ENCODE results near the gene SLC43A3. TPM values are rescaled to one million over a fixed set of nuclear protein-coding genes. Genes with fewer than 3 reads are reported as not detected.

The SLC43A3 gene
- total RNA-seq, 2 experiments from 2014 or later = 41.3 to 62.1 TPM

DNA sequence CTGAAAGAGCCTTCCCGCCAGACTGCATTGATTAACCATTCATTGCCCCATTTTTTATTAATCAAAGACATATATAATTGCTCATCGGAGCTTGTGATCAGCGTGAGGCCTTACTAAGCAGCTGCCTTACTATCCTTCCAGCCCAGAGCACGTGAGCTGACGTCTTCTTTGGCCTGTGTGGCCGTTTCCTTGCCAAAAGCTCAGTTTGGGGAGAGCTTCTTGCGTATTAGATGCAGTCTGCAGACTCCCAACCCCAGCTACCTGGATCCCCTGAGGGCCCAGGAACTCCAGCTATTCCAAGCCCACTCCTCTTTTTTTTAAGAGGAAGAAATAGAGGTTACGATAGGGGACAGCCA, 784 bp upstream of the SLC43A3 start:
- intact Hi-C loops (cut with micrococcal nuclease; ENCODE audit: unreplicated experiment) = no loop called here

DNA sequence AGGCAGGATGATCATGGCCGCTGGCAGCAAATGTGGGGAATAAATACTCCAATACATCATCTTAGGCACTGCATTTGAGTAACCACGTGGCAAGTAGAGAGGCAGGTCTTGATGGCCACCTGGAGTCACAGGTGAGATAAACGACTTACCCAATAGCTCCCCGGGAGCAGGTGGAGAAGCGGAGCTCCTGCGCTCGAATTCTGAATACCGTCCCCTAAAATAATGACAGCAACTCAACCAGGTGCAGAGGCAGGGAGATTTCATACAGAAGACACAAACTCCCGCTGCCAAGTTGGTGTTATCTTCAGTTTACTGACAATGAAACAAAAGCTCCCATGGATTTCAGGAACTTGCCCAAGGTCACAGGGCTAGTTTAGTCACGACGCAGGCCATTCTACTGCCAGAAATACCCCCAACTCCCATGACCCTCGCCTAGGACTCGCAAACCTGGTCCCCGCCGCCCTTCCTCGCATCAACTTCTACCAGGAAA, 437 bp downstream of the SLC43A3 start:
- Histone ChIP-seq H3K4me2 (ENCODE audit: low read length) (peak overlapping the region; percentile 85), H3K4me1 (ENCODE audit: insufficient read depth, low read length, poor library complexity, severe bottlenecking) (peaks cover 23% of the 10 kb centered on the region), H2AFZ (ENCODE audit: low read length) (peak overlapping the region; percentile 41; the same call in 1 of the 2 replicates), H4K20me1 (ENCODE audit: insufficient read depth, low read length) (no peaks in the 10 kb centered on the region), H3K4me3 (ENCODE audit: low read depth, low read length, poor library complexity, severe bottlenecking) (peak overlapping the region; percentile 75), H3K79me2 (ENCODE audit: insufficient read depth, low read depth, low read length) (peaks cover 23% of the 10 kb centered on the region; the same call in 1 of the 2 replicates), H3K27ac (ENCODE audit: low read depth, low read length, poor library complexity, severe bottlenecking) (peak overlapping the region; percentile 65), H3K36me3 (ENCODE audit: insufficient read depth, low read length) (peaks cover 43% of the 10 kb centered on the region), H3K9me2 (ENCODE audit: insufficient read depth, low read length) (no peaks in the 10 kb centered on the region), H3K9me3 (ENCODE audit: low read length) (no peaks in the 10 kb centered on the region)
- ChIA-PET POLR2A (interaction anchor here (0.5 to 1.6 kb wide), 5 partner anchors 8 to 122 kb away, joined by 3 to 7 read pairs (median 4); no protein-coding TSS in a partner anchor), CTCF (ENCODE audit: unreplicated experiment) (interaction anchor here (0.6 kb wide), 1 partner anchor 31 kb away, joined by 4 read pairs; no protein-coding TSS in a partner anchor)
- no peak for TF ChIP-seq EZH2phosphoT487 (IDR thresholded peaks at IDR 0.05; ENCODE audit: borderline replicate concordance, low read depth, low read length)
- TF ChIP-seq, protein P1, sequence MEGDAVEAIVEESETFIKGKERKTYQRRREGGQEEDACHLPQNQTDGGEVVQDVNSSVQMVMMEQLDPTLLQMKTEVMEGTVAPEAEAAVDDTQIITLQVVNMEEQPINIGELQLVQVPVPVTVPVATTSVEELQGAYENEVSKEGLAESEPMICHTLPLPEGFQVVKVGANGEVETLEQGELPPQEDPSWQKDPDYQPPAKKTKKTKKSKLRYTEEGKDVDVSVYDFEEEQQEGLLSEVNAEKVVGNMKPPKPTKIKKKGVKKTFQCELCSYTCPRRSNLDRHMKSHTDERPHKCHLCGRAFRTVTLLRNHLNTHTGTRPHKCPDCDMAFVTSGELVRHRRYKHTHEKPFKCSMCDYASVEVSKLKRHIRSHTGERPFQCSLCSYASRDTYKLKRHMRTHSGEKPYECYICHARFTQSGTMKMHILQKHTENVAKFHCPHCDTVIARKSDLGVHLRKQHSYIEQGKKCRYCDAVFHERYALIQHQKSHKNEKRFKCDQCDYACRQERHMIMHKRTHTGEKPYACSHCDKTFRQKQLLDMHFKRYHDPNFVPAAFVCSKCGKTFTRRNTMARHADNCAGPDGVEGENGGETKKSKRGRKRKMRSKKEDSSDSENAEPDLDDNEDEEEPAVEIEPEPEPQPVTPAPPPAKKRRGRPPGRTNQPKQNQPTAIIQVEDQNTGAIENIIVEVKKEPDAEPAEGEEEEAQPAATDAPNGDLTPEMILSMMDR (conservative IDR thresholded peaks at IDR 0.05; ENCODE audit: low read length) = no peak
- peak; percentile 28 for DNase-seq (ENCODE audit: low spot score)
- no TSS peak for BruUV-seq (replicated peaks)
- intact Hi-C loops (cut with micrococcal nuclease; ENCODE audit: unreplicated experiment) = no loop called here

More for the DNA sequence above, 784 bp upstream of the SLC43A3 start:
- POLR2A ChIA-PET = interaction anchor here (0.6 to 1.0 kb wide), 4 partner anchors 14 to 1335 kb away, joined by 3 to 4 read pairs (median 3); no protein-coding TSS in a partner anchor
- no peak overlapping the region for H2AFZ ChIP-seq (ENCODE audit: low read length)
- no peaks in the 10 kb centered on the region for H4K20me1 ChIP-seq (ENCODE audit: insufficient read depth, low read length)
- BruUV-seq (replicated peaks) = no TSS peak
- H3K36me3 ChIP-seq (ENCODE audit: insufficient read depth, low read length) = peaks cover 32% of the 10 kb centered on the region
- no peak for TF ChIP-seq EZH2phosphoT487 (IDR thresholded peaks at IDR 0.05; ENCODE audit: borderline replicate concordance, low read depth, low read length)
- TF ChIP-seq, protein P1 (conservative IDR thresholded peaks at IDR 0.05; ENCODE audit: low read length) = no peak
- H3K9me2 ChIP-seq (ENCODE audit: insufficient read depth, low read length) = no peaks in the 10 kb centered on the region
- H3K4me3 ChIP-seq (ENCODE audit: low read depth, low read length, poor library complexity, severe bottlenecking) = no peak overlapping the region
- no peak for DNase-seq (ENCODE audit: low spot score)
- peaks cover 23% of the 10 kb centered on the region for H3K4me1 ChIP-seq (ENCODE audit: insufficient read depth, low read length, poor library complexity, severe bottlenecking)
- H3K4me2 ChIP-seq (ENCODE audit: low read length) = peak overlapping the region; percentile 85; the same call in 1 of the 2 replicates
- no peaks in the 10 kb centered on the region for H3K9me3 ChIP-seq (ENCODE audit: low read length)
- H3K27ac ChIP-seq (ENCODE audit: low read depth, low read length, poor library complexity, severe bottlenecking) = no peak overlapping the region
- peaks cover 23% of the 10 kb centered on the region; the same call in 1 of the 2 replicates for H3K79me2 ChIP-seq (ENCODE audit: insufficient read depth, low read depth, low read length)
- CTCF ChIA-PET (ENCODE audit: unreplicated experiment) = no interaction called here
